Activated CD4-positive, alpha-beta T cell treated with anti-CD3 and anti-CD28 coated beads, Interleukin-2, amount 10 ng/mL, durations not matched to agents 7 days and 5 days (primary cell): ENCODE results near the gene BCAP29. TPM values are rescaled to one million over a fixed set of nuclear protein-coding genes. Genes with fewer than 3 reads are reported as not detected.

Experiments used
- CTCF ChIA-PET: fragments of 350-600 bp; sonication (Branson Sonifier 250); formaldehyde crosslinking; loops from one replicate; lab custom pipeline; 2021; ENCODE audit warnings: antibody characterized with exemption; lab: Charles Lee
- POLR2A ChIA-PET: fragments of 350-600 bp; sonication (Branson Sonifier 250); formaldehyde crosslinking; loops from one replicate; lab custom pipeline; 2021; ENCODE audit warnings: antibody characterized with exemption; lab: Charles Lee
- DNase-seq: peaks from one replicate; pipeline ENCODE4 v3.0.0-alpha.2; 2020
- H3K27ac Mint-ChIP-seq: one replicate; pipeline ENCODE4 v1.8.0; 2021; ENCODE audit warnings: mild to moderate bottlenecking, moderate library complexity, mixed read lengths
- H3K27me3 Mint-ChIP-seq: one replicate; pipeline ENCODE4 v1.8.0; 2021; ENCODE audit warnings: mixed read lengths
- H3K36me3 Mint-ChIP-seq: one replicate; pipeline ENCODE4 v1.8.0; 2021; ENCODE audit warnings: low read depth, mixed read lengths
- H3K4me1 Mint-ChIP-seq: one replicate; pipeline ENCODE4 v1.8.0; 2021; ENCODE audit warnings: mixed read lengths
- H3K4me3 Mint-ChIP-seq: one replicate; pipeline ENCODE4 v1.8.0; 2021; ENCODE audit warnings: mild to moderate bottlenecking, moderate library complexity, mixed read lengths
- H3K9me3 Mint-ChIP-seq: one replicate; pipeline ENCODE4 v1.8.0; 2021; ENCODE audit warnings: mixed read lengths
- total RNA-seq, 2 experiments: library from RNA; stranded (reverse); gene quantifications; one replicate each; pipeline ENCODE4 v1.2.3, GENCODE V29; 2021

The BCAP29 gene
- total RNA-seq, 2 experiments from 2014 or later: 29.9 to 37.4 TPM

GRCh38 chr7:107563081-107563774, 16.8 kb upstream of the BCAP29 start:
- Mint-ChIP-seq H3K36me3 (peaks cover 11% of the 10 kb centered on the region), H3K9me3 (no peaks in the 10 kb centered on the region), H3K27ac (peak overlapping the region; percentile 95), H3K27me3 (no peaks in the 10 kb centered on the region), H3K4me1 (peaks cover 60% of the 10 kb centered on the region), H3K4me3 (peak overlapping the region; percentile 82)
- CTCF ChIA-PET: interaction anchor here (0.6 to 1.3 kb wide), 8 partner anchors 14 to 302 kb away, joined by 3 to 4 read pairs (median 4); partner anchors contain the start of gene CBLL1
- no peak for DNase-seq
- POLR2A ChIA-PET: interaction anchor here (0.6 to 0.7 kb wide), 2 partner anchors 210 to 312 kb away, joined by 5 to 6 read pairs; no protein-coding TSS in a partner anchor

GRCh38 chr7:107563775-107564552, 16.1 kb upstream of the BCAP29 start, which contains the start of the genes COG5 and DUS4L:
TSS of gene COG5 (minus strand) at chr7:107563920. CDS start at chr7:107563896, 24 bp downstream.
TSS of gene DUS4L (plus strand) at chr7:107563971. CDS start at chr7:107567071, 3,100 bp downstream.
- Mint-ChIP-seq H3K36me3 (peaks cover 11% of the 10 kb centered on the region), H3K4me3 (peak within 1 kb of the TSS; percentile 82), H3K9me3 (no peaks in the 10 kb centered on the region), H3K4me1 (peaks cover 60% of the 10 kb centered on the region), H3K27ac (peak within 1 kb of the TSS; percentile 95), H3K27me3 (no peaks in the 10 kb centered on the region)
- peak; percentile 85 for DNase-seq
- ChIA-PET CTCF (interaction anchor here (0.6 to 1.3 kb wide), 7 partner anchors 13 to 180 kb away, joined by 3 to 4 read pairs (median 3); partner anchors contain the start of gene CBLL1), POLR2A (interaction anchor here (0.6 kb wide), 1 partner anchor 311 kb away, joined by 5 read pairs; no protein-coding TSS in a partner anchor)

- peaks cover 8% of the 10 kb centered on the region for H3K36me3 Mint-ChIP-seq
- DNase-seq: no peak
- H3K4me1 Mint-ChIP-seq: peaks cover 52% of the 10 kb centered on the region
- peak overlapping the region; percentile 82 for H3K4me3 Mint-ChIP-seq
- ChIA-PET CTCF (interaction anchor here (0.6 to 1.2 kb wide), 3 partner anchors 13 to 60 kb away, joined by 3 to 4 read pairs (median 3); no protein-coding TSS in a partner anchor), POLR2A (no interaction called here)
- H3K27me3 Mint-ChIP-seq: no peaks in the 10 kb centered on the region
- H3K9me3 Mint-ChIP-seq: no peaks in the 10 kb centered on the region
- peak overlapping the region; percentile 95 for H3K27ac Mint-ChIP-seq
Measured at GRCh38 chr7:107564553-107565298, 15.3 kb upstream of the BCAP29 start.

GRCh38 chr7:107570298-107570697, 9.7 kb upstream of the BCAP29 start:
- DNase-seq: no peak
- no peaks in the 10 kb centered on the region for H3K9me3 Mint-ChIP-seq
- no peaks in the 10 kb centered on the region for H3K27me3 Mint-ChIP-seq
- CTCF ChIA-PET: no interaction called here
- H3K4me3 Mint-ChIP-seq: no peak overlapping the region
- no peak overlapping the region for H3K27ac Mint-ChIP-seq
- H3K36me3 Mint-ChIP-seq: peaks cover 12% of the 10 kb centered on the region
- H3K4me1 Mint-ChIP-seq: peaks cover 6% of the 10 kb centered on the region
- POLR2A ChIA-PET: no interaction called here

- Mint-ChIP-seq H3K4me1 (peaks cover 4% of the 10 kb centered on the region), H3K4me3 (no peak overlapping the region), H3K9me3 (no peaks in the 10 kb centered on the region), H3K27ac (no peak overlapping the region), H3K36me3 (peaks cover 13% of the 10 kb centered on the region), H3K27me3 (no peaks in the 10 kb centered on the region)
- ChIA-PET POLR2A (no interaction called here), CTCF (interaction anchor here (0.6 kb wide), 1 partner anchor 18 kb away, joined by 3 read pairs; no protein-coding TSS in a partner anchor)
- no peak for DNase-seq
Measured at GRCh38 chr7:107573537-107573936, 6.5 kb upstream of the BCAP29 start.

GRCh38 chr7:107579554-107579884, 527 bp upstream of the BCAP29 start:
- no peaks in the 10 kb centered on the region for H3K9me3 Mint-ChIP-seq
- peak overlapping the region; percentile 88 for H3K4me3 Mint-ChIP-seq
- no peaks in the 10 kb centered on the region for H3K27me3 Mint-ChIP-seq
- ChIA-PET POLR2A (no interaction called here), CTCF (interaction anchor here (1.3 kb wide), 1 partner anchor 65 kb away, joined by 4 read pairs; no protein-coding TSS in a partner anchor)
- peaks cover 26% of the 10 kb centered on the region for H3K4me1 Mint-ChIP-seq
- peaks cover 10% of the 10 kb centered on the region for H3K36me3 Mint-ChIP-seq
- no peak for DNase-seq
- peak overlapping the region; percentile 91 for H3K27ac Mint-ChIP-seq

GRCh38 chr7:107580716-107581383, 804 bp downstream of the BCAP29 start:
- Mint-ChIP-seq H3K4me3 (peak overlapping the region; percentile 88), H3K9me3 (no peaks in the 10 kb centered on the region), H3K36me3 (peaks cover 20% of the 10 kb centered on the region), H3K27ac (peak overlapping the region; percentile 85), H3K27me3 (no peaks in the 10 kb centered on the region), H3K4me1 (peaks cover 26% of the 10 kb centered on the region)
- POLR2A ChIA-PET: no interaction called here
- DNase-seq: no peak
- CTCF ChIA-PET: interaction anchor here (0.9 kb wide), 1 partner anchor 28 kb away, joined by 3 read pairs; no protein-coding TSS in a partner anchor

GRCh38 chr7:107581387-107582013, 1.5 kb downstream of the BCAP29 start:
- peak overlapping the region; percentile 88 for H3K4me3 Mint-ChIP-seq
- ChIA-PET CTCF (interaction anchor here (0.9 kb wide), 1 partner anchor 28 kb away, joined by 3 read pairs; no protein-coding TSS in a partner anchor), POLR2A (no interaction called here)
- no peak for DNase-seq
- peaks cover 26% of the 10 kb centered on the region for H3K4me1 Mint-ChIP-seq
- H3K36me3 Mint-ChIP-seq: peaks cover 26% of the 10 kb centered on the region
- H3K27me3 Mint-ChIP-seq: no peaks in the 10 kb centered on the region
- peak overlapping the region; percentile 9 for H3K27ac Mint-ChIP-seq
- no peaks in the 10 kb centered on the region for H3K9me3 Mint-ChIP-seq

GRCh38 chr7:107582875-107583274, 2.8 kb downstream of the BCAP29 start:
- ChIA-PET CTCF (no interaction called here), POLR2A (no interaction called here)
- Mint-ChIP-seq H3K9me3 (no peaks in the 10 kb centered on the region), H3K36me3 (peaks cover 28% of the 10 kb centered on the region), H3K4me3 (no peak overlapping the region), H3K27ac (no peak overlapping the region), H3K27me3 (no peaks in the 10 kb centered on the region), H3K4me1 (peaks cover 24% of the 10 kb centered on the region)
- DNase-seq: no peak

GRCh38 chr7:107584716-107585115, 4.7 kb downstream of the BCAP29 start:
- POLR2A ChIA-PET: no interaction called here
- CTCF ChIA-PET: interaction anchor here (1.0 kb wide), 1 partner anchor 8 kb away, joined by 4 read pairs; no protein-coding TSS in a partner anchor
- no peaks in the 10 kb centered on the region for H3K9me3 Mint-ChIP-seq
- no peak for DNase-seq
- no peak overlapping the region for H3K4me3 Mint-ChIP-seq
- no peak overlapping the region for H3K27ac Mint-ChIP-seq
- peaks cover 27% of the 10 kb centered on the region for H3K36me3 Mint-ChIP-seq
- H3K4me1 Mint-ChIP-seq: peaks cover 17% of the 10 kb centered on the region
- H3K27me3 Mint-ChIP-seq: no peaks in the 10 kb centered on the region

GRCh38 chr7:107588529-107589130, 8.6 kb downstream of the BCAP29 start:
- POLR2A ChIA-PET: no interaction called here
- H3K9me3 Mint-ChIP-seq: no peaks in the 10 kb centered on the region
- H3K4me3 Mint-ChIP-seq: no peak overlapping the region
- H3K4me1 Mint-ChIP-seq: no peaks in the 10 kb centered on the region
- no peaks in the 10 kb centered on the region for H3K27me3 Mint-ChIP-seq
- peaks cover 30% of the 10 kb centered on the region for H3K36me3 Mint-ChIP-seq
- CTCF ChIA-PET: no interaction called here
- no peak for DNase-seq
- no peak overlapping the region for H3K27ac Mint-ChIP-seq
